H9 (cell line): Measurements from ENCODE around the gene IKZF1. TPM values are rescaled to one million over a fixed set of nuclear protein-coding genes. Genes with fewer than 3 reads are reported as not detected.

Experiments used
- DNase-seq: peaks from one replicate; pipeline ENCODE4 v3.0.0-alpha.2; 2017
- H2AFZ ChIP-seq: one replicate; pipeline ENCODE4 v1.6.1; 2013; ENCODE audit warnings: mild to moderate bottlenecking, low read length, control low read depth, moderate library complexity
- H2AK5ac ChIP-seq: 2 replicates; pipeline ENCODE4 v1.6.1; 2013; ENCODE audit warnings: low read length, control low read depth, mixed read lengths; ENCODE audit not compliant: insufficient read length
- H2BK120ac ChIP-seq: one replicate; pipeline ENCODE4 v1.6.1; 2013; ENCODE audit warnings: low read depth, mild to moderate bottlenecking, low read length, control low read depth, inconsistent platforms; ENCODE audit not compliant: poor library complexity, severe bottlenecking
- H2BK12ac ChIP-seq: 2 replicates; pipeline ENCODE4 v1.6.1; 2013; ENCODE audit warnings: low read length, control low read depth, mixed read lengths, low read depth; ENCODE audit not compliant: insufficient read length
- H2BK15ac ChIP-seq: 2 replicates; pipeline ENCODE4 v1.6.1; 2013; ENCODE audit warnings: low read depth, low read length, control low read depth
- H2BK20ac ChIP-seq: one replicate; pipeline ENCODE4 v1.6.1; 2013; ENCODE audit warnings: low read depth, mild to moderate bottlenecking, low read length, control low read depth, inconsistent platforms; ENCODE audit not compliant: poor library complexity, severe bottlenecking
- H2BK5ac ChIP-seq: 2 replicates; pipeline ENCODE4 v1.6.1; 2013; ENCODE audit warnings: low read length, control low read depth, mixed read lengths; ENCODE audit not compliant: insufficient read length
- H3K14ac ChIP-seq: 2 replicates; pipeline ENCODE4 v1.6.1; 2013; ENCODE audit warnings: low read length, control low read depth; ENCODE audit not compliant: insufficient read depth
- H3K18ac ChIP-seq: 2 replicates; pipeline ENCODE4 v1.6.1; 2013; ENCODE audit warnings: low read depth, mild to moderate bottlenecking, mixed read lengths, low read length, control low read depth; ENCODE audit not compliant: insufficient read length
- H3K23ac ChIP-seq: 2 replicates; pipeline ENCODE4 v1.6.1; 2013; ENCODE audit warnings: low read length, control low read depth, mixed read lengths, low read depth; ENCODE audit not compliant: insufficient read length
- H3K23me2 ChIP-seq: 2 replicates; pipeline ENCODE4 v1.6.1; 2013; ENCODE audit warnings: low read depth, mild to moderate bottlenecking, mixed read lengths, low read length, control low read depth; ENCODE audit not compliant: insufficient read length, poor library complexity, severe bottlenecking
- H3K27ac ChIP-seq: 2 replicates; pipeline ENCODE4 v1.5.1; 2013; ENCODE audit warnings: low read length, control low read depth, mixed read lengths, low read depth; ENCODE audit not compliant: insufficient read length
- H3K27me3 ChIP-seq: 2 replicates; pipeline ENCODE4 v1.6.1; 2013; ENCODE audit warnings: low read length, control low read depth, inconsistent platforms; ENCODE audit not compliant: insufficient read depth
- H3K4ac ChIP-seq: 2 replicates; pipeline ENCODE4 v1.6.1; 2013; ENCODE audit warnings: low read depth, mild to moderate bottlenecking, control low read depth, inconsistent platforms, low read length, moderate library complexity
- H3K4me1 ChIP-seq: 2 replicates; pipeline ENCODE4 v1.6.1; 2013; ENCODE audit warnings: low read length, control low read depth, inconsistent platforms; ENCODE audit not compliant: insufficient read depth
- H3K4me2 ChIP-seq: 2 replicates; pipeline ENCODE4 v1.6.1; 2013; ENCODE audit warnings: low read length, control low read depth, mixed read lengths; ENCODE audit not compliant: insufficient read length, insufficient read depth
- H3K56ac ChIP-seq: 2 replicates; pipeline ENCODE4 v1.6.1; 2013; ENCODE audit warnings: low read depth, mild to moderate bottlenecking, mixed read lengths, low read length, control low read depth; ENCODE audit not compliant: insufficient read length
- H3K79me1 ChIP-seq: 2 replicates; pipeline ENCODE4 v1.6.1; 2013; ENCODE audit warnings: low read depth, mild to moderate bottlenecking, moderate library complexity, low read length, control low read depth, inconsistent platforms; ENCODE audit not compliant: insufficient read depth, poor library complexity, severe bottlenecking
- H3K79me2 ChIP-seq: 2 replicates; pipeline ENCODE4 v1.6.1; 2013; ENCODE audit warnings: low read length, control low read depth, inconsistent platforms; ENCODE audit not compliant: insufficient read depth
- H3K9ac ChIP-seq: 2 replicates; pipeline ENCODE4 v1.6.1; 2013; ENCODE audit warnings: low read length, control low read depth, mixed read lengths; ENCODE audit not compliant: insufficient read length; ENCODE audit errors: extremely low read depth
- H3K9me3 ChIP-seq: one replicate; pipeline ENCODE4 v1.6.1; 2013; ENCODE audit warnings: low read depth, low read length, inconsistent platforms; ENCODE audit not compliant: control insufficient read depth
- H3T11ph ChIP-seq: one replicate; pipeline ENCODE4 v1.6.1; 2013; ENCODE audit warnings: mild to moderate bottlenecking, low read length, control low read depth, inconsistent platforms
- H4K20me1 ChIP-seq: one replicate; pipeline ENCODE4 v1.6.1; 2013; ENCODE audit not compliant: control insufficient read depth, insufficient read length, insufficient read depth
- H4K5ac ChIP-seq: 2 replicates; pipeline ENCODE4 v1.6.1; 2013; ENCODE audit warnings: low read depth, mild to moderate bottlenecking, mixed read lengths, low read length, control low read depth; ENCODE audit not compliant: insufficient read length
- H4K8ac ChIP-seq: replicated peaks from 2 replicates; pipeline ENCODE4 v1.6.1; 2013; ENCODE audit warnings: low read length, control low read depth, mixed read lengths, low read depth; ENCODE audit not compliant: insufficient read length
- H4K91ac ChIP-seq: 2 replicates; pipeline ENCODE4 v1.6.1; 2013; ENCODE audit warnings: low read depth, mild to moderate bottlenecking, moderate library complexity, mixed read lengths, low read length, control low read depth; ENCODE audit not compliant: insufficient read length
- H3K27ac Mint-ChIP-seq, 3 experiments: 2 replicates in 2 of 3; 3 replicates in 1 of 3; pipeline ENCODE4 v1.8.0; 2020 to 2021; ENCODE audit warnings: mixed read lengths in 3 of 3, mild to moderate bottlenecking in 1 of 3, moderate library complexity in 1 of 3
- H3K27me3 Mint-ChIP-seq: 2 replicates; pipeline ENCODE4 v1.8.0; 2021; ENCODE audit warnings: low read depth, mild to moderate bottlenecking, moderate library complexity, mixed read lengths
- H3K36me3 Mint-ChIP-seq, 3 experiments: 2 replicates in 2 of 3; 3 replicates in 1 of 3; pipeline ENCODE4 v1.8.0; 2020 to 2021; ENCODE audit warnings: low read depth in 3 of 3, mixed read lengths in 3 of 3; ENCODE audit not compliant: insufficient read depth in 1 of 3
- H3K4me1 Mint-ChIP-seq, 2 experiments: 2 replicates each; pipeline ENCODE4 v1.8.0; 2020; ENCODE audit warnings: mixed read lengths in 2 of 2
- H3K4me3 Mint-ChIP-seq, 2 experiments: 2 replicates in 1 of 2; 3 replicates in 1 of 2; pipeline ENCODE4 v1.8.0; 2020 to 2021; ENCODE audit warnings: mild to moderate bottlenecking in 2 of 2, mixed read lengths in 2 of 2, moderate library complexity in 1 of 2
- H3K9me3 Mint-ChIP-seq, 2 experiments: 2 replicates in 1 of 2; 3 replicates in 1 of 2; pipeline ENCODE4 v1.8.0; 2020; ENCODE audit warnings: mild to moderate bottlenecking in 2 of 2, mixed read lengths in 2 of 2, moderate library complexity in 1 of 2
- CTCF ChIP-seq: fragments of 200-600 bp; sonication (generic); conservative IDR thresholded peaks from 3 replicates; pipeline ENCODE4 v1.8.0; 2021; ENCODE audit warnings: antibody characterized with exemption, mild to moderate bottlenecking
- WGBS: extraction: QIAGEN DNeasy Blood & Tissue Kit; methylation state at CpG from one replicate; pipeline ENCODE4 v1.1.7; 2013; ENCODE audit warnings: missing lambda C conversion rate, low lambda C conversion rate, mixed read lengths; ENCODE audit not compliant: insufficient read length; ENCODE audit errors: extremely low coverage; 5-methylcytosine and 5-hydroxymethylcytosine counted together
- total RNA-seq: library from RNA; stranded (reverse); gene quantifications from 2 replicates; pipeline ENCODE4 v1.2.1, GENCODE V29; 2021

Gene IKZF1
- total RNA-seq, 1 experiment from 2014 or later, result 0.98 TPM

DNA sequence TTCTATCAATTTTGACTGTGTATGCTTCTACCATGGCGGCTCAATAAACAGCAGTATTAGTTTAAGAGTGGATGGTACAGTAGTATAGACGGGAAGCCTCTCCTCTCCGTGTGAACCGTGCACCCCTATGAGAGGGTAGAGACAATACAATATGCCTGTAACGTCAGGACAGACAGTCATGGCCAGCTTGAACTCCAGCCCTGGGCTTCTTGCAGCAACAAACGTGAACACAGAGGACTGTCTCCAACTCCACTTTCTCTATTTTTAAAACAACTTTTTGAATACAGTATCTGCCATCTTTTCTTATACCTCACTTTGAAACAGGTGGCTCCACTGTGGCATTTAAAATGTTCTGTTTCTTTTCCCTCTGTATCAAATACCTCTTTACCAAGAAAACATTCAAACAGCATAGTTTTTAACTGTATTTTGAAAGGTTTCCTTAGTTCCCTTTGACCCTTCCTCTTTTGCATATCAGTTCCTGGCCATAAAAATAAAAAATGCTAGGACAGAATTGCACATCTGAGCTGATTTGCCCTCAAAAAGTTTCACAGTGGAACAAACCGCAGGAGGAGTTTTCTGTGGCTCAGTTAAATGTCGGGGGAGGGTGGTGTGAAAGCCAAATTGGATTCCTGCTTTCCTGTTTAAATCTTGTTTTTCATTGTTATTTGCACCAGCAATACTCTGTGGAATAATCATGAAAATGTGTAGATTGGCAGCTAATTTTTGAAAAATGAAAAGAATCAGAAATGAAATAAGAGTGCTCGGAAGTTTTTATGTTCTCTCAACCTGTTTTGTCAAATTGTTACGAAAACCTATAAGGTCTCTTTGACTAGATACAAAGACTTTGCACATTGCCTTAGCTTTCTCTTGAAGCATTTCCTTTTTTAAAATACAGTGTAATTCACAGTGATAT lies 8.0 kb downstream of the IKZF1 start:
- H2AK5ac ChIP-seq, result no peak overlapping the region
- no peak overlapping the region for H3K18ac ChIP-seq
- Mint-ChIP-seq H3K9me3 (no peaks in the 10 kb centered on the region; a peak in 2 of 5 replicates), H3K4me1 (peaks cover 49 to 59% of the 10 kb centered on the region in 2 experiments), H3K27me3 (peaks cover 17% of the 10 kb centered on the region), H3K27ac (no peak overlapping the region), H3K4me3 (no peak overlapping the region), H3K36me3 (no peaks in the 10 kb centered on the region)
- H4K91ac ChIP-seq, result no peak overlapping the region
- H2BK12ac ChIP-seq, result no peak overlapping the region
- H3K79me1 ChIP-seq, result no peaks in the 10 kb centered on the region
- no peak overlapping the region for H3K14ac ChIP-seq
- no peak overlapping the region for H4K8ac ChIP-seq
- H2AFZ ChIP-seq, result no peak overlapping the region
- H2BK5ac ChIP-seq, result no peak overlapping the region
- no peak overlapping the region for H2BK20ac ChIP-seq
- WGBS, result no CpG with 5 or more reads among the region's 10 CpGs
- no peak overlapping the region for H3K23ac ChIP-seq
- no peak for DNase-seq
- H3K9ac ChIP-seq, result no peak overlapping the region
- H4K20me1 ChIP-seq, result no peaks in the 10 kb centered on the region
- H3K27me3 ChIP-seq, result no peaks in the 10 kb centered on the region
- H3K27ac ChIP-seq, result no peak overlapping the region
- no peak overlapping the region for H3T11ph ChIP-seq
- no peak overlapping the region for H3K56ac ChIP-seq
- H3K4me1 ChIP-seq, result peaks cover 6% of the 10 kb centered on the region; the same call in 1 of the 2 replicates
- no peak overlapping the region for H2BK15ac ChIP-seq
- no peaks in the 10 kb centered on the region for H3K23me2 ChIP-seq
- H2BK120ac ChIP-seq, result no peak overlapping the region
- H3K9me3 ChIP-seq, result no peaks in the 10 kb centered on the region
- no peaks in the 10 kb centered on the region for H3K79me2 ChIP-seq
- H4K5ac ChIP-seq, result no peak overlapping the region
- no peak for TF ChIP-seq CTCF
- H3K4me2 ChIP-seq, result no peak overlapping the region
- no peak overlapping the region for H3K4ac ChIP-seq
